C4-2B (cell line): ENCODE results near the gene DBP.
"Not testable (repeated sequence)": the region's sequence is repeated elsewhere in the genome, so short reads cannot be mapped to it uniquely, and the experiment has no call there.

Source experiments
- H3K27ac ChIP-seq: fragments of 450-650 bp; 2 replicates; pipeline ENCODE4 v1.5.1; 2017
- ZFX ChIP-seq: fragments of 450-650 bp; IDR thresholded peaks from 2 replicates; pipeline ENCODE4 v1.6.1; 2017
- TF ChIP-seq, protein P1 (sequence below): fragments of 450-650 bp; conservative IDR thresholded peaks from 2 replicates; pipeline ENCODE4 v1.5.1; 2017; ENCODE audit warnings: mild to moderate bottlenecking

DBP gene

GRCh38 chr19:48664476-48664875 lies 27.3 kb upstream of the DBP start:
- H3K27ac ChIP-seq, result no peak overlapping the region
- no peak for TF ChIP-seq ZFX
- TF ChIP-seq, protein P1, sequence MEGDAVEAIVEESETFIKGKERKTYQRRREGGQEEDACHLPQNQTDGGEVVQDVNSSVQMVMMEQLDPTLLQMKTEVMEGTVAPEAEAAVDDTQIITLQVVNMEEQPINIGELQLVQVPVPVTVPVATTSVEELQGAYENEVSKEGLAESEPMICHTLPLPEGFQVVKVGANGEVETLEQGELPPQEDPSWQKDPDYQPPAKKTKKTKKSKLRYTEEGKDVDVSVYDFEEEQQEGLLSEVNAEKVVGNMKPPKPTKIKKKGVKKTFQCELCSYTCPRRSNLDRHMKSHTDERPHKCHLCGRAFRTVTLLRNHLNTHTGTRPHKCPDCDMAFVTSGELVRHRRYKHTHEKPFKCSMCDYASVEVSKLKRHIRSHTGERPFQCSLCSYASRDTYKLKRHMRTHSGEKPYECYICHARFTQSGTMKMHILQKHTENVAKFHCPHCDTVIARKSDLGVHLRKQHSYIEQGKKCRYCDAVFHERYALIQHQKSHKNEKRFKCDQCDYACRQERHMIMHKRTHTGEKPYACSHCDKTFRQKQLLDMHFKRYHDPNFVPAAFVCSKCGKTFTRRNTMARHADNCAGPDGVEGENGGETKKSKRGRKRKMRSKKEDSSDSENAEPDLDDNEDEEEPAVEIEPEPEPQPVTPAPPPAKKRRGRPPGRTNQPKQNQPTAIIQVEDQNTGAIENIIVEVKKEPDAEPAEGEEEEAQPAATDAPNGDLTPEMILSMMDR, result no peak

- no peak overlapping the region for H3K27ac ChIP-seq
- TF ChIP-seq, protein P1, result no peak
- TF ChIP-seq ZFX, result no peak
Measured at GRCh38 chr19:48663667-48664066, 26.5 kb upstream of the DBP start.

DNA sequence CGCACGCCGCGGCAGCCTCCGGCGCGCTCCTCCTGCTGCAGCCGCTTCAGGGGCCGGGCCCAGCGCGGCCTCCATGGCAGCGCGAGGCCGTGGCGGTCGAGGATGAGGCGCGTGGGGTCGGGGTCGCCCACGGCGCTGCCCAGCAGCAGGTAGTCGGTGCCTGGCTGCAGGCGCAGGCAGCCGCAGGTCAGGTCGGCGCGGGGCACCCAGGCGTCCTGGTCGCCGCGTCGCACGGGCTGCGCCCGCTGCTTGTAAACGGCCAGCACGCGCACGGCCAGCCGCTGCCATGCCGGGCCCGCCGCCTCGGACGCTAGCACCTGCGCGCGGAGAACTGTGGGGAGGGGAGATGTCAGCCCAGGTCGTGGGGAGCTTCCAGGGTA lies 24.5 kb upstream of the DBP start:
- peak overlapping the region; percentile 41 for H3K27ac ChIP-seq
- no peak for TF ChIP-seq ZFX
- TF ChIP-seq, protein P1, result no peak

DNA sequence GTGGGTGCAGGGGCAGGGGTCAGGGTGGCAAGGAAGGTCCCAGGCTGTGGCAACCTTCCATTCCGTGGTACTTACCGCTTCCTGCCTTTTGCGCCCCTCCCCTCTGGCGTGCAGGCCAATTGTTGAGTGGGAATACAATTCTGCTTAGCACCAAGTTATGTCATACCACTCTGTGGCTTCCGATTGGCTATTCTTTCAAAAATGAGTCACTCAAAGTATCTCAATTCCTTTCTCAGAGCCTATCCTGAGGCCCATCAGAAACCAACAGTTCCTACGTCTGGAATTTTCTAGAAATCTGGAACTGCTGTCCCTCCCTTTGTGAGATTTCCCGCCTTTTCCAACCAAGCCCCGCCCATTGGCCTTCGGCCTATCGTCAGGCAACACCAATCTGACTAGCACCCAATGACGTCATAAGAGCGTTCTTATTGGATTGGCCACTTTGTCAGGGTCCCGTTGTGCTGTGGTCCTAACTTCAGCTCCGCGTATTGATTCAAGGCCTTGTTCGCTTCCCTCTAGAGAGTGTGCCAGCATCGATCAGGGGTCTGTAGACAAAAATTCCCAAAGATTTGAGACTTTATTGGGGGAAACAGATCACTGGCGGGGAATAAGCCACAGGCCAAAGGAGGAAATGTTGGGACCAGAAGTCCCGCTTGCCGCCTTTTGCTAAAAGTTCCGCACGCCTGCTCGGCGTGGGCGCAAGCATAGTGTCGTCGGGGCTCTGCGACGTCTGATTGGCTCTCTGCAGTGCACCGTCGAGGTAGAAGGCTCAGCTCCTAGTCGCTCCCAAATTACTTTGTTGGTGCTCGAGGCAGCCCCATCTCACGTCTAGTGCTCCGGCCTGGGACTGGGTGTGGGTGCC lies 23.9 kb upstream of the DBP start:
- no peak for TF ChIP-seq ZFX
- TF ChIP-seq, protein P1, result no peak
- peak overlapping the region; percentile 41 for H3K27ac ChIP-seq

GRCh38 chr19:48659768-48660167 lies 22.6 kb upstream of the DBP start:
- TF ChIP-seq, protein P1, result no peak
- TF ChIP-seq ZFX, result no peak
- no peak overlapping the region for H3K27ac ChIP-seq

DNA sequence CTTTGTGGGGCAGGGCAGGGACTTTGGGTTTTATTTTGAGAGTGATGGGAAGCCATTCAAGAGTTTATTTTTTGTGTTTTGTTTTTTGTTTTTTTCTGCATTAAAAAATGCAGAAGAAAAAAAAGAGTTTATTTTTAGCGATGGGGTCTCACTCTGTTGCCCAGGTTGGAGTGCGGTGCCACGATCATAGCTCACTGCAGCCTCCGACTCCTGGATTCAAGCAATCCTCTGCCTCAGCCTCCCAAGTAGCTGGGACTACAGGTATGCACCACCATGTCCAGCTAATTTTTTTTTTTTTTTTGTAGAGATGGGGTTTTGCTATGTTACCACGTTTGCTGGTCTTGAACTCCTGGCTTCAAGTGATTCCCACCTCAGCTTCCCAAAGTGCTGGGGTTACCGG lies 21.3 kb upstream of the DBP start:
- H3K27ac ChIP-seq, result no peak overlapping the region
- TF ChIP-seq, protein P1, result no peak
- no peak for TF ChIP-seq ZFX

GRCh38 chr19:48657828-48658227 lies 20.6 kb upstream of the DBP start:
- H3K27ac ChIP-seq, result not testable (repeated sequence)
